ENCODE results near the gene C1RL.

The C1RL gene

DNA sequence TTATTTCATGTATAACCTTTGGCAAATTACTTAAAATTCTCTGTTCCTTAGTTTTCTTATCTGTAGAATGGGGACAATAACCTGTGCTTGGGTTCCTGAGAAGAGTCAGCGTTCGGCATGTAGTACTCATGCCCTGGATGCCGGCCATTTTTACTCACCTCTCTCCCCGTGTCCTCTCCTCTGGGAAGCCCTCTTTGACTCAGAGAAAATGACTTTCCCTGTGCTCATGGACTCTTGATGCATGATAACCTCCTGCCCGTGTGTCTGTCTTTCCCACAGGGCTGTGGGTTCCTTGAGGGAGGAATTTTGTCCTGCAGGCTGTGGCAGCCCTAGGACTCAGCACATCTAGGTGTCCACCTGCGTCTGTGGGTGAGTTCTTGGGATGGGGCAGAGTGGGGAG, 5.8 kb upstream of the C1RL start:
- TF ChIP-seq, protein P1, sequence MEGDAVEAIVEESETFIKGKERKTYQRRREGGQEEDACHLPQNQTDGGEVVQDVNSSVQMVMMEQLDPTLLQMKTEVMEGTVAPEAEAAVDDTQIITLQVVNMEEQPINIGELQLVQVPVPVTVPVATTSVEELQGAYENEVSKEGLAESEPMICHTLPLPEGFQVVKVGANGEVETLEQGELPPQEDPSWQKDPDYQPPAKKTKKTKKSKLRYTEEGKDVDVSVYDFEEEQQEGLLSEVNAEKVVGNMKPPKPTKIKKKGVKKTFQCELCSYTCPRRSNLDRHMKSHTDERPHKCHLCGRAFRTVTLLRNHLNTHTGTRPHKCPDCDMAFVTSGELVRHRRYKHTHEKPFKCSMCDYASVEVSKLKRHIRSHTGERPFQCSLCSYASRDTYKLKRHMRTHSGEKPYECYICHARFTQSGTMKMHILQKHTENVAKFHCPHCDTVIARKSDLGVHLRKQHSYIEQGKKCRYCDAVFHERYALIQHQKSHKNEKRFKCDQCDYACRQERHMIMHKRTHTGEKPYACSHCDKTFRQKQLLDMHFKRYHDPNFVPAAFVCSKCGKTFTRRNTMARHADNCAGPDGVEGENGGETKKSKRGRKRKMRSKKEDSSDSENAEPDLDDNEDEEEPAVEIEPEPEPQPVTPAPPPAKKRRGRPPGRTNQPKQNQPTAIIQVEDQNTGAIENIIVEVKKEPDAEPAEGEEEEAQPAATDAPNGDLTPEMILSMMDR (IDR thresholded peaks at IDR 0.05; ENCODE audit: low read depth, low read length, missing control alignments): no peak
- no peaks in the 10 kb centered on the region for H3K36me3 ChIP-seq (replicated peaks)
- no peaks in the 10 kb centered on the region for H3K27me3 ChIP-seq (replicated peaks)
- in situ Hi-C loops (cut with HindIII; ENCODE audit: low pct_ligation_motif_present, low sequenced_read_pairs): no loop called here
- no peak overlapping the region for H3K27ac ChIP-seq
- H3K4me3 ChIP-seq (ENCODE audit: low read depth, low read length): no peak overlapping the region
- no peak for DNase-seq

DNA sequence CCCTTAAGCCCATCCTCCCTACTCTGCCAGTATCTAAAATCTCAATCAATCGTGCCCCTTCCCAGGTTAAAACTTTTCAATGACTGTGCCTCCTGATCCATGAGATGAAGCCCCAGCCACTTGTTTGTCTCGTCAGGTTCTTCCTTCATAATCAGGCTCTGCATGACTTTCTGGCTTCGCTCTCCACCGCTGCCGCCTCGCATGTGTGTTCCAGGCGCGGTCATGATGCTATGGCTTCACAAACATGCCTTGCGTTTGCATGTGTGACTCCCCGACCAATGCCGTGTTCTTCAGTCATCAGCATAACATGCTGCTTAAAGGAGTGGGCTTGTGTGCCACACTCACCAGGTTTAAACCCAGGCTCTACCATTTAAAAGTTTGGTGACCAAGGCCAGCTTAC, 5.0 kb upstream of the C1RL start:
- no peaks in the 10 kb centered on the region for H3K27me3 ChIP-seq (replicated peaks)
- no peak overlapping the region for H3K27ac ChIP-seq
- no peak for DNase-seq
- H3K36me3 ChIP-seq (replicated peaks): no peaks in the 10 kb centered on the region
- H3K4me3 ChIP-seq (ENCODE audit: low read depth, low read length): no peak overlapping the region
- TF ChIP-seq, protein P1 (IDR thresholded peaks at IDR 0.05; ENCODE audit: low read depth, low read length, missing control alignments): no peak
- in situ Hi-C loops (cut with HindIII; ENCODE audit: low pct_ligation_motif_present, low sequenced_read_pairs): no loop called here

DNA sequence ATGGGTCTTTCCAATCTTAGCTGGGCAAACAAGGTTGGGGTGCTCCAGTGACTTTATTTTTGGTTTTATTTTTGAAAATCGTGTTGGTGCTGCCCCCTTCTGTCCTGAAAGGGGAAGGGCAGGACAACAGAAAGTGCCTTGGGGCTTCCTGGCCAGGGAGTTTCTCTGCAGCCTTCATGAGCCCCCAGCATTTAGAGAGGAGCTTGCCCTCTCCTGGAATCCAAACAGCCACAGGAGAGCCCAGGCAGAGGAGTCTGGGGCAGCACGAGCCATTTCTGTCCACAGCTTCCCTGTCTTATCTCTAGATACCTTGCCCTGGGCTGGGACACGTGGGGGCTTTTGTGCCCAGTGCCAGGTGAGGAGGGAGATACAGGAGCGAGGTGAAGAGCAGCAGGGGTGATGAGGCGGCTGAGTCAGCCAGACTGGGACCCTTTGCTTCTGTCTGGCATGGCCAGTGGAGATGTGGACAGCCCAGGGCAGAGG, 4.4 kb upstream of the C1RL start:
- Histone ChIP-seq H3K27me3 (replicated peaks) (no peaks in the 10 kb centered on the region), H3K36me3 (replicated peaks) (no peaks in the 10 kb centered on the region), H3K27ac (no peak overlapping the region), H3K4me3 (ENCODE audit: low read depth, low read length) (no peak overlapping the region)
- in situ Hi-C loops (cut with HindIII; ENCODE audit: low pct_ligation_motif_present, low sequenced_read_pairs): no loop called here
- TF ChIP-seq, protein P1 (IDR thresholded peaks at IDR 0.05; ENCODE audit: low read depth, low read length, missing control alignments): peak; percentile 86
- DNase-seq: peak; percentile 12

DNA sequence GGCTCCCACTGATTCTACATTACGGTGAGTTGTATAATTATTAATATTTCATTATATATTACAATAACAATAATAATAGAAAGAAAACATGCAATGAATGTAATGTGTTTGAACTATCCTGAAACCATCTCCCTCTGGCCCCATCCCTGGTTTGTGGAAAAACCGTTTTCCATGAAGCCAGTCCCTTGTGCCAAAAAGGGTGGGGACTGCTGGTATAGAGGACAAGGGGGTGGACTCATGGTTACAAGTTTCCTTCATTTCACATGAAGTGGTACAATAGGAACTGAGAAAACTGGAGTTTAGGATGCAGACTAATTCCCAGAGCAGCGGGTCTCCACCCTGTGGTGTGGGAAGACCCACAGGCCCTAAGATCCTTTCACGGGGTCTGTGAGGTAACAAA, 3.0 kb upstream of the C1RL start:
- no peak for DNase-seq
- in situ Hi-C loops (cut with HindIII; ENCODE audit: low pct_ligation_motif_present, low sequenced_read_pairs): no loop called here
- no peaks in the 10 kb centered on the region for H3K36me3 ChIP-seq (replicated peaks)
- H3K4me3 ChIP-seq (ENCODE audit: low read depth, low read length): no peak overlapping the region
- H3K27ac ChIP-seq: no peak overlapping the region
- H3K27me3 ChIP-seq (replicated peaks): no peaks in the 10 kb centered on the region
- TF ChIP-seq, protein P1 (IDR thresholded peaks at IDR 0.05; ENCODE audit: low read depth, low read length, missing control alignments): no peak

DNA sequence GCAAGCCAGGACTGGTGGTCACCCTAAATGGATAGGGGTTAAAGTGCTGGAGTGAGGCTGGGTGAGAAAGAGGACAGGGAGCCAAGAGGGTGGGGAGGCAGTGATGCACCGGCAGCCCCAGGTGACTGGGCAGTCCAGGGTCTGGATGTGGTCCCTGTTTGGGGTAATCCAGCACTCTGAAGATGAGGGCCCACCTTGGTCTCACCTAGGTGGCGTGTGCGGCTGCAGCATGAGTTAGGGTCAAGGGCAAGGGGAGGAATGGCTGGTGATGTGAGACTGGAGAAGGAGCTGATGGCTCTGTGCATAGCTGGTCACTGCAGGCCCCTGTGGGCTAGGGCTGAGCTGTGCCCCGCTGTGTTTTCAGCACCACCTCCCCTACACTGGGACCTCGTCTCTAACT, 1.6 kb upstream of the C1RL start:
- TF ChIP-seq, protein P1 (IDR thresholded peaks at IDR 0.05; ENCODE audit: low read depth, low read length, missing control alignments): no peak
- H3K27me3 ChIP-seq (replicated peaks): no peaks in the 10 kb centered on the region
- no peak overlapping the region for H3K4me3 ChIP-seq (ENCODE audit: low read depth, low read length)
- in situ Hi-C loops (cut with HindIII; ENCODE audit: low pct_ligation_motif_present, low sequenced_read_pairs): no loop called here
- H3K27ac ChIP-seq: no peak overlapping the region
- no peaks in the 10 kb centered on the region for H3K36me3 ChIP-seq (replicated peaks)
- DNase-seq: no peak

DNA sequence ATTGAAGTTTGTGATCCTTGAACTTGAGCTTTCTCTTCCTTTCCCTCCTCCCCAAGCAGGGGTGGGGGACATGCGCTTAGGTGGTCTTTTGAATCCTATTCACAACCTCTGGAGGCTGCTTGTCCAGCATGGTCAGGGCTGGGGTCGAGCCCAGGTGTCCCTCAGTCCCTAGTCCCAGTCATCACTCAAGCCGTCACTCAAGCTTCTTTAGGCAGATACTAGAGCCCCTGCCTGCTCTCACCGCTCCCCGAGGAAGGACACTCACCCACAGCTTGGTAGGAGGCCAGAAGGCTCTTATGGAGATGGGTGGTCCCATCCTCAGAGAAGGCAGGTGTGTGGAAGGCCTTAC, 532 bp upstream of the C1RL start:
- Histone ChIP-seq H3K27ac (no peak overlapping the region), H3K27me3 (replicated peaks) (no peaks in the 10 kb centered on the region), H3K36me3 (replicated peaks) (no peaks in the 10 kb centered on the region), H3K4me3 (ENCODE audit: low read depth, low read length) (peak overlapping the region; percentile 68)
- in situ Hi-C loops (cut with HindIII; ENCODE audit: low pct_ligation_motif_present, low sequenced_read_pairs): no loop called here
- TF ChIP-seq, protein P1 (IDR thresholded peaks at IDR 0.05; ENCODE audit: low read depth, low read length, missing control alignments): no peak
- DNase-seq: no peak

All from brain microvascular endothelial cell (primary cell).